GM19397 (cell line): ENCODE data around the gene PDZD8.

Source experiments
- ATAC-seq: cut with Tn5 transposase; IDR thresholded peaks from one replicate; pipeline ENCODE4 v1.9.1; 2021; ENCODE audit warnings: mild to moderate bottlenecking, moderate library complexity; ENCODE audit not compliant: unreplicated experiment

PDZD8 gene

GRCh38 chr10:117352724-117353123 lies 22.5 kb downstream of the PDZD8 start:
- ATAC-seq, result no peak

DNA sequence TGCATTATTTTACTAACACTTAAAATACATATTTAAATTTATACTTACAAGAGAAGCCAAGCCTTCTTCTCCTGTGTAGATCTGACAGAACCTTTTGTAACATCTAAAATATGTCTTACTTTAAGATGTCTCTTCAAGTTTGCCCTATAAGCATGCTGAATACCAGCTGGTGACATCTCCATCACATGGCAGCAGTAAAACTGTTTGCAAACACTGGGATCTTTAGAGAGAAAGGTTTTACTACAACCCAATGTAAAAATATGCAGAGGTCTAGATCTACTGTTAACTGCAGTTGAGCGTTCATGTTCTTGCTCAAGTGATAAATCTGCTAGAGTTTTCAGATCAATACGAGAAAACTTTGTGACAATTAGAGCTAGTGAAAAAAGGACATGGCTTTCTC lies 23.2 kb downstream of the PDZD8 start:
- ATAC-seq, result no peak

DNA sequence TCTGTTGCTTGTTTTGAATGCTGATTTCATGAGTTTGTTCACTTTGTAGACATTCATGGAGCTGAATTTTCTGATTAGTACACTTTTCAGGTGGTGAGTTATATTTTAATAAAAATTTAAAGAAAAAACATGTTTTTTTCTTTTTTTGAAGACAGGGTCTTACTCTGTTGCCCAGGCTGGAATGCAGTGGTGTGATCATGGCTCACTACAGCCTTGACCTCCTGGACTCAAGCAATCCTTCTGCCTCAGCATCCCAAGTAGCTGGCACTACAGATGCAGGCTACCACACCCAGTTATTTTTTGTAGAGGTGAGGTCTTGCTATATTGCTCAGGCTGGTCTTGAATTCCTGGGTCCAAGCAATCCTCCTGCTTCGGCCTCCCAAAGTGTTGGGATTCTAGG lies 23.7 kb downstream of the PDZD8 start:
- ATAC-seq, result no peak

- ATAC-seq, result peak; percentile 57
These were observed 24.3 kb downstream of the PDZD8 start for GRCh38 chr10:117350909-117351308.

- no peak for ATAC-seq
These were observed 27.0 kb downstream of the PDZD8 start for GRCh38 chr10:117348236-117348635.

DNA sequence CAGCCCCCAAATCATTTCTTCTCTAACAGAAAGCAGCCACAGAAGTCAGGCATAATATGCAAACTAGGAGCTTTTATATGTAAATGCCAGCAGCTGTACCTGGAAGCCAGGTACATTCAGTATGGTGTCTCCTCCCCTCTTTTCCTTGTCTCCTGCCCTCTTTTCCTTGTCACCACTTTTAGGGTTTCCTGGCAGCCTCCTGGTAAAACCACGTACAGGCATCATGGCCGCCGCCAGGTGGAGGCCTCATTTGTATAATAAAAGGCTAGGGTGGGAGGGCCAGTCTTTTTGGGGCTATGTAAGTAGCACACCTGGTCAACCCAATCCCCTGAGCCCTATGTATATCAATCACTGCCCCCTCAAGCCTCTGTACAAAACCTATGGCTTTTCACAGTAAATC lies 28.7 kb downstream of the PDZD8 start:
- no peak for ATAC-seq

DNA sequence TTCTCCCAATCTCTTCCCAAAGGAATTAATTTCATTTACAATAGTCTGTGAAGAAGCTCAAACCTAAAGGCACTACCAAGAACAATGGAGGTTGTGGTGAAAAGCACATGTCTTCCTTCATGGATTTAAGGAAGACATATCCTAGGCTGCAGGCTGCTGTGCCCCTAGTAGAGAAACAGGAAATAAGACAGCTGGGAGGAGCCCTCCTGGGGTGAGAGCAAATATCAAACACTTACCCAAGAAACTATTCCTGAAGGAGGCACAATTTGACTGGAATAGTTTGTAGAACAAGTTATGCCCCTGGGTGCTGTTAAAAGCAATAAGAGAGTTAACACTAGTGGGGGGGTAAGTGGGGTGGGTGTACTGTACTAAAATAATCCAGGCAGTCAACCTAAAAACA lies 30.1 kb downstream of the PDZD8 start:
- no peak for ATAC-seq

DNA sequence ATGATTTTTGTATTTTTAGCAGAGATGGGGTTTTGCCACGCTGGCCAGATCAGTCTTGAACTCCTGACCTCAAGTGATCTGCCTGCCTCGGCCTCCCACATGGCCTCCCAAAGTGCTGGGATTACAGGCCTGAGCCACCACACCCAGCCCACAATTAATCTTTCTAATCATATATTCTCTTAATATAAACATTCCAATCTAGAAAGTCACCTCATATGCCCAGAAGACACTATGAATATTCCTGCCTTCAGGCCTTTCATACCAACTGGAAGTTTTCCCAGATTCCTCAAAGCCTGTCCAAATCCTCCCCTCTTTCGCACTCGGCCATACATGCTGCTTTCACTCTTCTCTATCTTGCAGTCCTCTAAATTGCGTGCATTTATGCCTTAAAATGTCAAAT lies 32.6 kb downstream of the PDZD8 start:
- ATAC-seq, result peak; percentile 24

DNA sequence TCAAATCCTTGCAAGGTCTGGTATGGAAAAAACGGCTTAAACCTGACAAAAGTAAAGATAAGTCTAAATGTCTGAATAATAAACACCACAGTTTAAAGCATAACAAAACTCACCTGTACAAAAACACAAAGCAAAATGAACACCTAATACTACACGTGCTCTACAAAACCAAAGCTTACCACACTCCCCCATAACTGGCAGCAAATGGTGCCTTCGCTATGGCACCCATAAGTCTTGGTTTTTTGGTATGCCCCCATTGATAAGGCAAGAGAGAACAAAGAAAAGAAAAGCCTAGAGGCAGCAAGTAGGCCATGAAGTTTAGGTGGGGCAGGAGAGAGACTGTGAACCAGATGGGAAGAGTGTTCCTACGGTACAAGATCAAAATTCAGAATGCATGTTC lies 34.2 kb downstream of the PDZD8 start:
- ATAC-seq, result no peak

- no peak for ATAC-seq
These were observed 35.3 kb downstream of the PDZD8 start for GRCh38 chr10:117339979-117340378.

DNA sequence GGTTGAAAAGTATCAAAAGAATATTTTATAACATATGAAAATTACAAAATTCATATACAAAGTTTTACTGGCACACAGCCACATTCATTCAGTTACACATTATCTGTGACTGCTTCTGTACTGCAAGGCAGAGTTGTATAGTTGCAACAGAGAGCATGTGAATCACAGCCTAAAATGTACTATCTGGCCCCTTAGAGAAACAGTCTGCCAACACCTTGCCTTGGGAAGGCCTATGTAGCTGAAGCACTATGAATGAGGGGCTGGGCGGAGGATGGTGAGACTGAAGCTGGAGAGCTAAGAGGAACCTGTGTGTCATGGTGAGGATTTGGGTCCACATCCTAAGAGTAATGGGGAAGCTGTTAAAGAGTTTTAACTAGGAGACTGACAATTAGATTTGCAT lies 35.7 kb downstream of the PDZD8 start:
- no peak for ATAC-seq

DNA sequence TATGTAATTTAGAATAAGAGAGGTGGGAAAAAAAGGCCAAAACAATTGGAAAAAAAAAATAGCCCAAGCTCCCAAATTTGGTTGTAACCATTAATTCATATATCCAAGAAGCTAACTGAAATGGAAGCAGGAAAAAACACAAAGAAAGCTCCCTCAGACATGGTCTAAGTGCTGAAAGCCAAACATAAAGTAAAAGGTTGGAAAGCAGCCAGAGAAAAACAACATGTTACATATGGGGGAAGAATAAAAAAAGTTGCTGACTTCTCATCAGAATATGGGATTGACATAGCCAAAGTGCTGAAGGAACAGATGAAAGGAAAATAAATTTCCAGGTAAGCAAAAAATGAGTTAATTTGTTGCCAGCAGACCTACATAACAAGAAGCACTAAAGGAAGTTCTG lies 40.3 kb downstream of the PDZD8 start:
- ATAC-seq, result no peak

DNA sequence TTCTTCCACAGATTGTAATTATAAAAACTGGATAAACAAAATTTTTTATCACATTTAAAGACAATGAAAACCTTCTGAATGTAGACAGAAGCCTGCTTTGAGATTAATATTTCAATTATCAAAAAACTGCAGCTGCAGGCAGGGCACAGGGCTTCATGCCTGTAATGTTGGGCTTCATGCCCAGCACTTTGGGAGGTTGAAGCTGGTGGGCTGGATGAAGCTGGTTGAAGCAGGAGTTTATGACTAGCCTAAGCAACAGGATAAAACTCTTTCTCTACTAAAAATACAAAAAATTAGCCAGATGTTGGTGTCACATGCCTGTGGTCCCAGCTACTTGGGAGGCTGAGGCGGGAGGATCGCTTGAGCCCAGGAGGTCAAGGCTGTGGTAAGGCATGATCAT lies 41.2 kb downstream of the PDZD8 start:
- ATAC-seq, result no peak

GRCh38 chr10:117327262-117327661 lies 48.0 kb downstream of the PDZD8 start:
- ATAC-seq, result no peak

GRCh38 chr10:117324367-117324766 lies 50.9 kb downstream of the PDZD8 start:
- ATAC-seq, result no peak

- no peak for ATAC-seq
These were observed 53.0 kb downstream of the PDZD8 start for GRCh38 chr10:117322260-117322659.

- no peak for ATAC-seq
These were observed 55.1 kb downstream of the PDZD8 start for GRCh38 chr10:117320050-117320665.

DNA sequence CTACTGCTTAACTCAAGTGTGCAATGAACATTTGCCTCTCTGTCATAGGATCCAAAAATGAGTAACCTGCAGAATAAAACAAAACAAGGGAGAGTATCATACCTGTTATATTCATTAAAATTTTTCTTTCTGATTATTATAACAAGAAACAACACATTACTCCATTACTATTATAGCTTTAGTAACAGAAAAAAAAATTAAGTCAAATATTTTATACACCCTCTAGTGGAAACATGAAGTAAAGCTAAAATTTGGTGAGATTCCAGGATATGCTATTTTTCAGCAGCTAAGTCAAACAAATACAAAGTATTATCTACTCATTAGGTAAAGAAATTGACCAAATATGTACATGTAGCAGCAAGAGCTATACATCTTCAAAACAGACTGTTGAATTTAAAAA lies 56.3 kb downstream of the PDZD8 start:
- no peak for ATAC-seq

- no peak for ATAC-seq
These were observed 58.5 kb downstream of the PDZD8 start for GRCh38 chr10:117316701-117317100.

- no peak for ATAC-seq
These were observed 61.6 kb downstream of the PDZD8 start for GRCh38 chr10:117313641-117314040.

GRCh38 chr10:117312430-117312829 lies 62.8 kb downstream of the PDZD8 start:
- ATAC-seq, result no peak

DNA sequence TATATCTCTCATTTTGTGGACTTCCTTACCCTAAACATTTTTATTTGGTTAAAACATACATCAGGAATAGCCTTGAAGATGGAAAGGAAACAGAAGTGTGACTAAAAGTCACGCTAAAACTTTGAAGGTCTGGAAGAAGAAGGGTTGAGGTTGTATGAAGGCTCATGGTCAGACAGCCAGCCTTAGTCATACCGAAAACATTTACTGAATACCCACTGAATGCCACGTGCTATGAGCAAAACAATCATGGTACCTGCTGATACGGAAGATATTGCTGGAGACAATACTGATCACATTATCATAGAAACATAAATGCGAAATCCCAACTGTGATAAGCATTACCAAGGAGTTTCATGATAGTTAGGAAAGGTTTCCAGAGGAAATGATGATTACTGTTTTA lies 64.0 kb downstream of the PDZD8 start:
- ATAC-seq, result no peak

- ATAC-seq, result no peak
These were observed 68.6 kb downstream of the PDZD8 start for GRCh38 chr10:117306674-117307073.
